ENCODE data around the gene UGT2B17. TPM values are rescaled to one million over a fixed set of nuclear protein-coding genes. Genes with fewer than 3 reads are reported as not detected.

UGT2B17 gene
- polyA plus RNA-seq, 1 donor (not counting 4 experiments of a cell fraction or from before 2014, with no cell fraction given) = not detected

- Histone ChIP-seq H4K20me1 (ENCODE audit: control insufficient read depth, extremely low read depth, insufficient read depth, low read length) (no peaks in the 10 kb centered on the region), H3K79me2 (ENCODE audit: control insufficient read depth, insufficient read depth, low read length) (no peaks in the 10 kb centered on the region), H3K4me2 (ENCODE audit: control insufficient read depth, extremely low read depth, insufficient read depth, low read depth, low read length) (no peak overlapping the region), H2AFZ (ENCODE audit: control insufficient read depth, low read length) (no peak overlapping the region), H3K27me3 (ENCODE audit: control insufficient read depth, extremely low read depth, insufficient read depth, low read length) (no peaks in the 10 kb centered on the region), H3K36me3 (ENCODE audit: control insufficient read depth in 2 of 2, extremely low read depth in 1 of 2, insufficient read depth in 2 of 2, low read length in 2 of 2) (no peaks in the 10 kb centered on the region), H3K27ac (ENCODE audit: control insufficient read depth, insufficient read depth, low read length) (no peak overlapping the region), H3K9me1 (ENCODE audit: control insufficient read depth, extremely low read depth, insufficient read depth, low read length) (no peaks in the 10 kb centered on the region), H3K4me3 (ENCODE audit: control insufficient read depth in 2 of 3, extremely low read depth in 1 of 3, insufficient read depth in 2 of 3, low read depth in 1 of 3, low read length in 3 of 3) (no peak overlapping the region), H3K4me1 (ENCODE audit: control insufficient read depth, extremely low read depth, insufficient read depth, low read length) (no peaks in the 10 kb centered on the region), H3K9ac (ENCODE audit: control insufficient read depth, extremely low read depth, insufficient read depth, low read length) (no peak overlapping the region), H3K9me3 (ENCODE audit: control insufficient read depth, low read depth, low read length) (no peaks in the 10 kb centered on the region)
- dilution Hi-C loops (cut with MboI; ENCODE audit: extremely low pct_ligation_motif_present, low sequenced_read_pairs) = no loop called here
- DNase-seq (ENCODE audit: low read depth, low spot score) (no peak), FAIRE-seq (no peak)
- TF ChIP-seq EZH2 (IDR thresholded peaks at IDR 0.05; ENCODE audit: low read length) = no peak
- TF ChIP-seq, protein P1, sequence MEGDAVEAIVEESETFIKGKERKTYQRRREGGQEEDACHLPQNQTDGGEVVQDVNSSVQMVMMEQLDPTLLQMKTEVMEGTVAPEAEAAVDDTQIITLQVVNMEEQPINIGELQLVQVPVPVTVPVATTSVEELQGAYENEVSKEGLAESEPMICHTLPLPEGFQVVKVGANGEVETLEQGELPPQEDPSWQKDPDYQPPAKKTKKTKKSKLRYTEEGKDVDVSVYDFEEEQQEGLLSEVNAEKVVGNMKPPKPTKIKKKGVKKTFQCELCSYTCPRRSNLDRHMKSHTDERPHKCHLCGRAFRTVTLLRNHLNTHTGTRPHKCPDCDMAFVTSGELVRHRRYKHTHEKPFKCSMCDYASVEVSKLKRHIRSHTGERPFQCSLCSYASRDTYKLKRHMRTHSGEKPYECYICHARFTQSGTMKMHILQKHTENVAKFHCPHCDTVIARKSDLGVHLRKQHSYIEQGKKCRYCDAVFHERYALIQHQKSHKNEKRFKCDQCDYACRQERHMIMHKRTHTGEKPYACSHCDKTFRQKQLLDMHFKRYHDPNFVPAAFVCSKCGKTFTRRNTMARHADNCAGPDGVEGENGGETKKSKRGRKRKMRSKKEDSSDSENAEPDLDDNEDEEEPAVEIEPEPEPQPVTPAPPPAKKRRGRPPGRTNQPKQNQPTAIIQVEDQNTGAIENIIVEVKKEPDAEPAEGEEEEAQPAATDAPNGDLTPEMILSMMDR (optimal IDR thresholded peaks at IDR 0.05 in 1 of 3, IDR thresholded peaks at IDR 0.05 in 1 of 3, conservative IDR thresholded peaks at IDR 0.05 in 1 of 3; ENCODE audit: extremely low read depth in 1 of 3, insufficient read depth in 2 of 3, low read length in 3 of 3) = no peak
These were observed 1.0 kb downstream of the UGT2B17 start for GRCh38 chr4:68575081-68575480.

- Histone ChIP-seq H3K79me2 (ENCODE audit: control insufficient read depth, insufficient read depth, low read length) (no peaks in the 10 kb centered on the region), H2AFZ (ENCODE audit: control insufficient read depth, low read length) (no peak overlapping the region), H3K36me3 (ENCODE audit: control insufficient read depth in 2 of 2, extremely low read depth in 1 of 2, insufficient read depth in 2 of 2, low read length in 2 of 2) (no peaks in the 10 kb centered on the region), H3K27me3 (ENCODE audit: control insufficient read depth, extremely low read depth, insufficient read depth, low read length) (no peaks in the 10 kb centered on the region), H3K4me3 (ENCODE audit: control insufficient read depth in 2 of 3, extremely low read depth in 1 of 3, insufficient read depth in 2 of 3, low read depth in 1 of 3, low read length in 3 of 3) (no peak overlapping the region), H3K4me2 (ENCODE audit: control insufficient read depth, extremely low read depth, insufficient read depth, low read depth, low read length) (no peak overlapping the region), H3K9me1 (ENCODE audit: control insufficient read depth, extremely low read depth, insufficient read depth, low read length) (no peaks in the 10 kb centered on the region), H4K20me1 (ENCODE audit: control insufficient read depth, extremely low read depth, insufficient read depth, low read length) (no peaks in the 10 kb centered on the region), H3K27ac (ENCODE audit: control insufficient read depth, insufficient read depth, low read length) (no peak overlapping the region), H3K9me3 (ENCODE audit: control insufficient read depth, low read depth, low read length) (no peaks in the 10 kb centered on the region), H3K9ac (ENCODE audit: control insufficient read depth, extremely low read depth, insufficient read depth, low read length) (no peak overlapping the region), H3K4me1 (ENCODE audit: control insufficient read depth, extremely low read depth, insufficient read depth, low read length) (no peaks in the 10 kb centered on the region)
- FAIRE-seq = no peak
- TF ChIP-seq EZH2 (IDR thresholded peaks at IDR 0.05; ENCODE audit: low read length) = no peak
- TF ChIP-seq, protein P1 (optimal IDR thresholded peaks at IDR 0.05 in 1 of 3, IDR thresholded peaks at IDR 0.05 in 1 of 3, conservative IDR thresholded peaks at IDR 0.05 in 1 of 3; ENCODE audit: extremely low read depth in 1 of 3, insufficient read depth in 2 of 3, low read length in 3 of 3) = no peak
- no peak for DNase-seq (ENCODE audit: low read depth, low spot score)
- dilution Hi-C loops (cut with MboI; ENCODE audit: extremely low pct_ligation_motif_present, low sequenced_read_pairs) = no loop called here
These were observed 3.4 kb downstream of the UGT2B17 start for GRCh38 chr4:68572653-68573170.

Measured in keratinocyte (primary cell).